Activated CD8-positive, alpha-beta memory T cell treated with anti-CD3 and anti-CD28 coated beads, Interleukin-2, amount 50 U/mL, for 48 hours (primary cell): ENCODE data around the gene SKI.
"Not testable (repeated sequence)": the region's sequence is repeated elsewhere in the genome, so short reads cannot be mapped to it uniquely, and the experiment has no call there.

Experiments used
- DNase-seq: peaks from one replicate; pipeline ENCODE4 v3.0.0-alpha.2; 2020

The SKI gene

GRCh38 chr1:2328676-2329455 is 100.7 kb downstream of the SKI start:
- DNase-seq, result no peak

GRCh38 chr1:2330035-2330434 is 101.9 kb downstream of the SKI start:
- no peak for DNase-seq

GRCh38 chr1:2330519-2331199 is 102.5 kb downstream of the SKI start:
- no peak for DNase-seq

GRCh38 chr1:2331200-2331544 is 103.1 kb downstream of the SKI start:
- no peak for DNase-seq

DNA sequence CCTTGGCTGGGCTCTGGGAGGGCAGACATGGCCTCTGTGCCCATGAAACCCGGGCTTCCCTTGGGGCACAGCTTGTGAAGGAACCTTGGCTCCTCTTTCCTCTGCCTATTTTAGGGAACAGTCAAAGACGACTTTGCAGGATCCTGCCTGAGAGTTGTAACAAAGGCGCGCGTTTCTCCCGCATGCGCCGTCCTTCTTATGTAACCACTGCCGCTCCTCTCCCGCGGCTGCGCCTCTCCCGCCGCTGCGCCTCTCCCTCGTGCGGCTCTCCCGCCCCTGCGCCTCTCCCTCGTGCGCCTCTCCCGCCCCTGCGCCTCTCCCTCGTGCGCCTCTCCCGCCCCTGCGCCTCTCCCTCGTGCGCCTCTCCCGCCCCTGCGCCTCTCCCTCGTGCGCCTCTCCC is 103.5 kb downstream of the SKI start:
- DNase-seq, result not testable (repeated sequence)

- DNase-seq, result no peak
These were observed 106.2 kb downstream of the SKI start for GRCh38 chr1:2334366-2334765.

- DNase-seq, result no peak
These were observed 106.9 kb downstream of the SKI start for GRCh38 chr1:2334883-2335534.

- no peak for DNase-seq
These were observed 107.8 kb downstream of the SKI start for GRCh38 chr1:2335721-2336455.

DNA sequence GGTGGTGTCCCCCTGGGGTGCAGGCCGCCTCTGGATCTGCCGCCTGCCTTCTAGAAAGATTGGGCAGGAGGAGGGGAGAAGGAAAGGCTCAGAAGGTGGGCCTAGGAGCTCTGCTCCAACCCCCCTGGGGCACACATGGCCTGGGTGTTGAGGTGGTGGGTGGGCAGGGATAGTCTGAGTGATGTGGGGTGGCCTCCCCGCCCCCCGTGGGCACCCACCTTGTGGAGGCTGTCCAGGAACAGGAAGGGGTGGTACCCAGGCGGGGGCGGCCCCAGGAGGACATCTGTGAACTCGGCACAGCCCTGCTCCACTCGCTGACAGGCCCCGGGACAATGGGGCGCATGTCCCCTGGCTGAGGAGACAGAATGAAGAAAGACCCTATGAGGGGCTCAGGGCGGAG is 108.4 kb downstream of the SKI start:
- no peak for DNase-seq

- no peak for DNase-seq
These were observed 109.0 kb downstream of the SKI start for GRCh38 chr1:2337081-2337480.

- no peak for DNase-seq
These were observed 109.4 kb downstream of the SKI start for GRCh38 chr1:2337501-2337900.

GRCh38 chr1:2339206-2340085 is 111.3 kb downstream of the SKI start:
- no peak for DNase-seq

DNA sequence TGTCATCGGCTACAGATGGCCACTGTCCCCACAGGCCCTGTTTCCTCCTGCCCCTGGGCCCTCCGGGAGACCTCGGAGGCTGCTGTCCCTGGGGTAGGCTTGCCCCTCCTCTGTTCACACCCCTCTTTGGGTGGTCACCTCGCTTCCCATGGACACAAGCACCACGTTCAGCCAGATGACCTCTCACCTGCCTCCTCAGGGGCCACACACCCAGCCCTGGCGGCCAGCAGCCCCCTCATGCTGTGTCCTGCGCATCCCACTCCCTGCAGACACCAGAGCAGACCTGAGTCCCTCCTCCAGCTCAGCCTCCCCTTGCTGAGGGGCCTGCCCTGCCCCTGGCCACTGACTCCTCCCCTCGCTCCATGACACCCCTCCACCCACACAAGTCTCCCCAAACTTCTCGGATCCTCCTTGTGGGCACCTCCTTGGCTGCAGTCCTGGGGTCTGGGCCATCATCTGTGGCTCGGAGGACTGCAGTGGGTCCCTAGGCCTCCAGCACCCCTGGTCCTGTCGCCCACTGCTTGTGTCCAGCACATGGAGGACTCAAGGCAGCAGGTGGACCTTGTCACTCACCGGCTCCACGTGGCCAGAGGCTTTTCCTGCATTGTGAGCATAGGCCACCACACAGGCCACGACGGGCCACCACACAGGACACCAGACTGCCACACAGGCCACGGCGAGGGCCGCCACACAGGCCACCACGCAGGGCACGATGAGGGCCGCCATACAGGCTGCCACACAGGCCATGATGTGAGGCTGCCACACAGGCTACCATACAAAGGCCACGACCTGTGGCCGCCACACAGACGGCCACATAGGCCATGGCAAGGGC is 112.2 kb downstream of the SKI start:
- DNase-seq, result no peak

- no peak for DNase-seq
These were observed 112.8 kb downstream of the SKI start for GRCh38 chr1:2340918-2341254.

DNA sequence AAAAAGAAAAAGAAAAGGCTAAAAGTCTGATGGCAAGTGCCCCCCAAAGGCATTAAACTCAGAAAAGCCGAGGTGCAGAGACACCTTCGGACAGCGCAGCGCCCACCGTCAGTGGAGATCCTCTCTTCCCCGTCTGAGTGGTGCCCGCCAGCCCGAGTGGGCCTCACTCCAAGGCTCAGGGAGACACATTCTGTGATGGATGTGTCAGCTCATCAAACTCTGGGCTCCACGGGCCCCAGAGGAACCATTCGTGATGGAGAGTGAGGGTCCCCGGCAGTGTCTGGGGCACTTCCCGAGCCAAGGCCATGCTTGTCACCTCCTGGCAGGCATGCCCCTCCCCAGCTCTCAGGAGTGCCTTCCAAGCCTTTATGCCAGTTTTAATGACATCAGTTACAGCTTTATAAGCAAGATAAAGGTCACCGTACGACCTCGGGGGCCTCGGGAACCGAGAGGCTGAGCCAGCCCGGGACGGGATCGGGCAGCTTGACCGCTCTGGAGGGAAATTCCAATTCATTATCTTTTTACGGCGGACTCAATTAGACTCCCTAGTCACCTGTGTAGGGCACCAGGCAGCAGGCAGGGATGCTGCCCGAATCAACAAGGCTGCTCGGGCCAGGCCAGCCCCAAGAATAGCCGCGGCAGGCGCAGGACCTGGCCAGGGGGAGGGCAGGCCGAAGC is 113.7 kb downstream of the SKI start:
- DNase-seq, result no peak

- DNase-seq, result no peak
These were observed 114.4 kb downstream of the SKI start for GRCh38 chr1:2342384-2343022.

GRCh38 chr1:2343023-2343935 is 115.2 kb downstream of the SKI start:
- no peak for DNase-seq

- no peak for DNase-seq
These were observed 116.1 kb downstream of the SKI start for GRCh38 chr1:2344121-2344681.

DNA sequence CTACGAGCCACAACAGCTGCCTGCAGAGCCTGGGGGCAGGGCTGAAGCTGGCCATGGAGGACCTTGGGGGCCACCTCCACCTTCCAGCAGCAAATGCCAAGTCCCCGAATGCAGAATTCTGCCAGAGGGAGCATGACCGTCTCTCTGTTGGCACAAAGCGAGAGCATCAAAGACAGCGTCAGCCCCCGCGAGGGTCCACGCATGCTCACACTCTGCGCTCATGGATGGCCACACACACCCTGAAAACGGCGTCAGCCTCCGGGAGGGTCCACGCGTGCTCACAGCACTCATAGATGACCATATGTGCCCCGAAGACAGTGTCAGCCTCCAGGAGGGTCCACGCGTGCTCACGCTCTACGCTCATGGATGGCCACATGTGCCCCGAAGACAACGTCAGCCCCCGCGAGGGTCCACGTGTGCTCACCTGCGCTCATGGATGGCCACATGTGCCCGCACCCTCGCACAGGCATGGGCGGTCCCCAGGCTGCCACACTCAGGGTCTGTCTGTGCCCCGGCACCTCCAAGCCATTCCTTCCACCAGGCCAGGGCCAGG is 116.7 kb downstream of the SKI start:
- DNase-seq, result no peak
